Measurements from ENCODE around the gene OSBPL2. TPM values are rescaled to one million over a fixed set of nuclear protein-coding genes. Genes with fewer than 3 reads are reported as not detected.

The OSBPL2 gene
- total and polyA plus RNA-seq, 2 experiments from 2014 or later = 16.6 to 31.2 TPM

- no peaks in the 10 kb centered on the region for H3K79me2 ChIP-seq (replicated peaks; ENCODE audit: insufficient read depth)
- no peaks in the 10 kb centered on the region for H3K27me3 ChIP-seq (ENCODE audit: insufficient read depth)
- TF ChIP-seq NANOG (IDR thresholded peaks at IDR 0.05; ENCODE audit: borderline replicate concordance) (no peak), ZNF462 (CRISPR knock-in tag; IDR thresholded peaks at IDR 0.05) (no peak), EZH2phosphoT487 (IDR thresholded peaks at IDR 0.05; ENCODE audit: unreplicated experiment) (no peak), CREB1 (CRISPR knock-in tag; IDR thresholded peaks at IDR 0.05; ENCODE audit: low read depth) (no peak), ZNF331 (CRISPR knock-in tag; IDR thresholded peaks at IDR 0.05; ENCODE audit: low read depth) (no peak), ZNF114 (CRISPR knock-in tag; IDR thresholded peaks at IDR 0.05) (no peak), STAT1 (IDR thresholded peaks at IDR 0.05; ENCODE audit: unreplicated experiment) (no peak), JUNB (IDR thresholded peaks at IDR 0.05; ENCODE audit: unreplicated experiment) (no peak)
- peaks cover 26% of the 10 kb centered on the region for H3K36me3 ChIP-seq (ENCODE audit: insufficient read depth)
- H3K9me3 Mint-ChIP-seq = peaks cover 10% of the 10 kb centered on the region
- H3K27ac Mint-ChIP-seq = no peak overlapping the region
- peaks cover 18% of the 10 kb centered on the region for H3K27me3 Mint-ChIP-seq (ENCODE audit: insufficient read depth, low read depth, poor library complexity)
- H3K4me3 Mint-ChIP-seq = no peak overlapping the region
- H2AFZ ChIP-seq = no peak overlapping the region
- no peaks in the 10 kb centered on the region for H3K9me2 ChIP-seq (ENCODE audit: insufficient read depth)
- ATAC-seq (no peak), DNase-seq (ENCODE audit: low spot score) (no peak)
- peaks cover 17% of the 10 kb centered on the region for H3F3A ChIP-seq (replicated peaks; ENCODE audit: low read depth)
- no peaks in the 10 kb centered on the region; the same call in 2 of the 3 replicates for H3K4me1 Mint-ChIP-seq
- H3K36me3 Mint-ChIP-seq (ENCODE audit: low read depth) = peaks cover 77% of the 10 kb centered on the region
- no peak overlapping the region for H3K4me2 ChIP-seq
- H3K4me1 ChIP-seq (ENCODE audit: insufficient read depth) = no peaks in the 10 kb centered on the region
- no peak overlapping the region for H3K27ac ChIP-seq (ENCODE audit: low read depth)
- H4K20me1 ChIP-seq (replicated peaks; ENCODE audit: insufficient read depth) = no peaks in the 10 kb centered on the region
- no peak overlapping the region for H3K4me3 ChIP-seq
Observed at GRCh38 chr20:62323980-62324906, 85.9 kb downstream of the OSBPL2 start.

Data from GM23338 (cell line).